GM20000 (cell line): ENCODE results near the gene GLIPR2.
"Not testable (repeated sequence)": the region's sequence is repeated elsewhere in the genome, so short reads cannot be mapped to it uniquely, and the experiment has no call there.

Experiments
- DNase-seq: peaks from one replicate; pipeline ENCODE4 v3.0.0; 2012; ENCODE audit warnings: low spot score
- CTCF ChIP-seq: IDR thresholded peaks from 2 replicates; pipeline ENCODE4 v1.5.1; 2012; ENCODE audit warnings: mild to moderate bottlenecking, control low read depth; ENCODE audit errors: extremely low read depth, missing control alignments

The GLIPR2 gene

GRCh38 chr9:36158917-36159316 is 22.4 kb downstream of the GLIPR2 start:
- no peak for TF ChIP-seq CTCF
- no peak for DNase-seq

GRCh38 chr9:36159509-36159908 is 23.0 kb downstream of the GLIPR2 start:
- DNase-seq, result not testable (repeated sequence)

GRCh38 chr9:36160126-36160525 is 23.6 kb downstream of the GLIPR2 start:
- not testable (repeated sequence) for DNase-seq

- no peak for TF ChIP-seq CTCF
- no peak for DNase-seq
Measured at GRCh38 chr9:36161187-36161586, 24.7 kb downstream of the GLIPR2 start.

- no peak for TF ChIP-seq CTCF
- no peak for DNase-seq
Measured at GRCh38 chr9:36162211-36162738, 25.7 kb downstream of the GLIPR2 start.

- DNase-seq, result no peak
- no peak for TF ChIP-seq CTCF
Measured at GRCh38 chr9:36163049-36163785, 26.7 kb downstream of the GLIPR2 start.

- no peak for TF ChIP-seq CTCF
- no peak for DNase-seq
Measured at GRCh38 chr9:36163786-36164170, 27.2 kb downstream of the GLIPR2 start.

GRCh38 chr9:36164372-36164771 is 27.8 kb downstream of the GLIPR2 start:
- TF ChIP-seq CTCF, result no peak
- no peak for DNase-seq
